GM18907 (cell line): ENCODE results near the gene UACA.
"Not testable (repeated sequence)": the region's sequence is repeated elsewhere in the genome, so short reads cannot be mapped to it uniquely, and the experiment has no call there.

Experiments used
- ATAC-seq: cut with Tn5 transposase; IDR thresholded peaks from one replicate; pipeline ENCODE4 v1.9.1; 2021; ENCODE audit warnings: mild to moderate bottlenecking, moderate library complexity; ENCODE audit not compliant: unreplicated experiment

Gene UACA

GRCh38 chr15:70753101-70753829, 10.1 kb downstream of the UACA start:
- ATAC-seq: no peak

GRCh38 chr15:70752193-70752635, 11.1 kb downstream of the UACA start:
- ATAC-seq: no peak

- ATAC-seq: no peak
These were observed 13.0 kb downstream of the UACA start for GRCh38 chr15:70750203-70750869.

- ATAC-seq: no peak
These were observed 15.0 kb downstream of the UACA start for GRCh38 chr15:70748281-70748747.

GRCh38 chr15:70746598-70746997, 16.8 kb downstream of the UACA start:
- ATAC-seq: not testable (repeated sequence)

GRCh38 chr15:70742928-70743327, 20.4 kb downstream of the UACA start:
- no peak for ATAC-seq

GRCh38 chr15:70741677-70742293, 21.6 kb downstream of the UACA start:
- no peak for ATAC-seq

GRCh38 chr15:70741107-70741531, 22.2 kb downstream of the UACA start:
- ATAC-seq: no peak

- ATAC-seq: not testable (repeated sequence)
These were observed 28.3 kb downstream of the UACA start for GRCh38 chr15:70735040-70735439.

- ATAC-seq: no peak
These were observed 34.2 kb downstream of the UACA start for GRCh38 chr15:70729164-70729563.

- ATAC-seq: no peak
These were observed 36.6 kb downstream of the UACA start for GRCh38 chr15:70726753-70727152.

- ATAC-seq: no peak
These were observed 39.4 kb downstream of the UACA start for GRCh38 chr15:70723927-70724326.

- no peak for ATAC-seq
These were observed 40.3 kb downstream of the UACA start for GRCh38 chr15:70723122-70723422.

GRCh38 chr15:70722266-70723121, 40.9 kb downstream of the UACA start:
- no peak for ATAC-seq

- ATAC-seq: no peak
These were observed 42.9 kb downstream of the UACA start for GRCh38 chr15:70720228-70721016.

- ATAC-seq: no peak
These were observed 46.0 kb downstream of the UACA start for GRCh38 chr15:70717237-70717793.

- ATAC-seq: no peak
These were observed 47.4 kb downstream of the UACA start for GRCh38 chr15:70715840-70716485.

- no peak for ATAC-seq
These were observed 48.8 kb downstream of the UACA start for GRCh38 chr15:70714565-70714964.

- no peak for ATAC-seq
These were observed 49.3 kb downstream of the UACA start for GRCh38 chr15:70714015-70714414.
